Measurements from ENCODE around the gene DNAH10. TPM values are rescaled to one million over a fixed set of nuclear protein-coding genes. Genes with fewer than 3 reads are reported as not detected.

Gene DNAH10
- total and polyA plus RNA-seq, 2 of the 4 experiments (the other 2 are of a cell fraction), result 0.18 to 0.22 TPM

GRCh38 chr12:123945287-123946151, 183.4 kb downstream of the DNAH10 start:
- Histone ChIP-seq H3K14ac (replicated peaks; ENCODE audit: low read depth, low read length) (no peak overlapping the region), H3K4me1 (ENCODE audit: control insufficient read depth, insufficient read depth, low read length) (peaks cover 17% of the 10 kb centered on the region), H2BK15ac (ENCODE audit: low read depth, low read length) (no peak overlapping the region; the same call in 2 of the 3 replicates), H3K4ac (ENCODE audit: low read depth, low read length) (no peak overlapping the region), H3K4me3 (ENCODE audit: insufficient read depth, low read depth, low read length) (no peak overlapping the region), H2AFZ (replicated peaks; ENCODE audit: low read length, poor library complexity) (no peak overlapping the region), H3K36me3 (ENCODE audit: control insufficient read depth, insufficient read depth, low read length) (peaks cover 35% of the 10 kb centered on the region), H3K9me3 (ENCODE audit: control insufficient read depth, insufficient read depth, low read length) (peaks cover 6% of the 10 kb centered on the region), H3K27ac (ENCODE audit: insufficient read depth, low read length) (no peak overlapping the region), H3K9ac (ENCODE audit: low read depth, low read length) (no peak overlapping the region), H4K20me1 (ENCODE audit: insufficient read depth, low read length) (peaks cover 7% of the 10 kb centered on the region), H4K91ac (ENCODE audit: insufficient read depth, low read depth, low read length) (no peak overlapping the region), H2AK5ac (ENCODE audit: low read depth, low read length) (peak overlapping the region; percentile 33; the same call in 1 of the 2 replicates), H3K79me1 (ENCODE audit: low read depth in 1 of 2, low read length in 2 of 2) (peaks cover 17 to 53% of the 10 kb centered on the region in 2 experiments; a peak in 3 of 4 replicates), H3K23ac (ENCODE audit: low read depth, low read length) (no peak overlapping the region), H2BK5ac (ENCODE audit: low read depth, low read length, poor library complexity, severe bottlenecking) (no peak overlapping the region), H4K8ac (ENCODE audit: low read depth in 2 of 2, low read length in 2 of 2) (no peak overlapping the region), H2AK9ac (replicated peaks; ENCODE audit: low read depth, low read length, poor library complexity) (no peak overlapping the region), H2BK120ac (ENCODE audit: low read depth, low read length) (no peak overlapping the region), H3K9me1 (ENCODE audit: insufficient read depth, low read length) (peaks cover 22% of the 10 kb centered on the region; the same call in 1 of the 2 replicates), H3K18ac (ENCODE audit: low read depth, low read length) (no peak overlapping the region), H4K5ac (ENCODE audit: low read depth, low read length) (no peak overlapping the region), H3K56ac (ENCODE audit: extremely low read depth, insufficient read depth, low read length) (no peak overlapping the region), H2BK20ac (ENCODE audit: low read depth, low read length) (no peak overlapping the region), H3K4me2 (ENCODE audit: low read depth, low read length) (no peak overlapping the region), H3K27me3 (ENCODE audit: control insufficient read depth, insufficient read depth, low read length) (no peaks in the 10 kb centered on the region)
- BruUV-seq (replicated peaks), result no TSS peak
- no peak for DNase-seq
- no peak for ATAC-seq (ENCODE audit: low read depth)
- ChIA-PET CTCF (no interaction called here), POLR2A (ENCODE audit: unreplicated experiment) (no interaction called here)
- no peak for TF ChIP-seq SMC3 (IDR thresholded peaks at IDR 0.05; ENCODE audit: low read depth, low read length)
- no peak for TF ChIP-seq POLR2A (IDR thresholded peaks at IDR 0.05; ENCODE audit: low read depth, low read length)
- TF ChIP-seq CEBPB (IDR thresholded peaks at IDR 0.05; ENCODE audit: low read depth, low read length), result no peak
- no peak for TF ChIP-seq MXI1 (IDR thresholded peaks at IDR 0.05; ENCODE audit: borderline replicate concordance, low read depth, low read length)
- no peak for TF ChIP-seq CTCF (conservative IDR thresholded peaks at IDR 0.05; ENCODE audit: low read depth, low read length)
- no peak for TF ChIP-seq NFE2L2 (IDR thresholded peaks at IDR 0.05; ENCODE audit: low read depth, low read length)
- no peak for TF ChIP-seq RCOR1 (IDR thresholded peaks at IDR 0.05; ENCODE audit: insufficient replicate concordance, low read length)
- intact Hi-C loops (cut with micrococcal nuclease), result no loop called here
- 81% methylated on average over 10 of the region's 25 CpGs; no CpG with 5 or more reads in 1 of the 2 experiments for WGBS, 2 experiments (ENCODE audit: extremely low coverage in 2 of 2, insufficient read length in 1 of 2)
- in situ Hi-C loops (cut with MboI; ENCODE audit: low sequenced_read_pairs), result no loop called here
- dilution Hi-C loops (cut with HindIII; ENCODE audit: low sequenced_read_pairs, unreplicated experiment), result no loop called here
